Adrenal gland (tissue), 12 donors: ENCODE measurements around the gene HCN3. TPM values are rescaled to one million over a fixed set of nuclear protein-coding genes. Genes with fewer than 3 reads are reported as not detected.
"Not testable (repeated sequence)": the region's sequence is repeated elsewhere in the genome, so short reads cannot be mapped to it uniquely, and the experiment has no call there.

Source experiments
- DNase-seq, 7 donors: peaks; one replicate each; pipeline ENCODE4 v3.0.0-alpha.2; 2019 to 2020
- H3K27ac ChIP-seq, 5 donors: fragments of 200-600 bp; sonication (generic) in 4 of 5; 1 replicate in 3 of 5; 2 replicates in 2 of 5; pipeline versions ENCODE4 v1.5.1 to v1.8.0; 2016 to 2020; ENCODE audit warnings: mild to moderate bottlenecking in 1 of 5
- H3K27me3 ChIP-seq: fragments of 200-600 bp; 2 replicates; pipeline ENCODE4 v1.8.0; 2021
- H3K36me3 ChIP-seq, 2 donors: fragments of 200-600 bp; replicated peaks in 1 of 2; 1 replicate in 1 of 2; 2 replicates in 1 of 2; pipeline versions ENCODE4 v1.5.1 to v1.8.0; 2018 to 2022
- H3K4me1 ChIP-seq, 2 donors: fragments of 200-600 bp; replicated peaks in 1 of 2; 1 replicate in 1 of 2; 2 replicates in 1 of 2; pipeline versions ENCODE4 v1.5.1 to v1.8.0; 2018 to 2021
- H3K4me3 ChIP-seq, 4 donors: fragments of 200-600 bp; sonication (generic) in 3 of 4; one replicate each; pipeline ENCODE4 v1.5.1; 2016 to 2018
- H3K9me3 ChIP-seq, 3 donors: fragments of 200-600 bp; sonication (generic) in 1 of 3; replicated peaks in 1 of 3; 1 replicate in 2 of 3; 2 replicates in 1 of 3; pipeline versions ENCODE4 v1.5.1 to v1.8.0; 2016 to 2021
- POLR2A ChIP-seq, 2 donors: fragments of 450-650 bp; IDR thresholded peaks; one replicate each; pipeline ENCODE4 v1.6.1; 2017; ENCODE audit warnings: antibody characterized with exemption in 2 of 2, mild to moderate bottlenecking in 2 of 2, moderate library complexity in 1 of 2
- WGBS, 4 donors: extraction: QIAGEN DNeasy Blood & Tissue Kit in 2 of 4; methylation state at CpG; one replicate each; pipeline versions ENCODE4 v1.1.5 to v1.1.7; 2013 to 2017; 5-methylcytosine and 5-hydroxymethylcytosine counted together
- intact Hi-C, 2 donors: fragments of 100-400 bp; cut with DNase I; formaldehyde crosslinking; loops; one replicate each; pipeline versions ENCODE4 v1.14.1 to v1.15.0; 2022 to 2023
- polyA plus RNA-seq, 3 donors: library from polyadenylated mRNA; stranded (reverse); fragments of 200-250 nt in 2 of 3; fragments of 350-450 nt in 1 of 3; fragmentation: Illumina TruSeq in 1 of 3; extraction: RNeasy Lipid Tissue Mini Kit (QIAGEN cat#74804) in 1 of 3; gene quantifications; one replicate each; pipeline ENCODE4 v1.2.3, GENCODE V29; 2013 to 2014
- total RNA-seq, 9 donors: library from RNA; depleted of rRNA in 4 of 9; stranded (reverse); fragments of >200 nt in 4 of 9; fragments of 120-200 nt in 1 of 9; fragmentation: NEBNext Ultra II Directional in 1 of 9; extraction: Animal tissue kit (Norgen Biotek cat#: 25700) in 1 of 9; gene quantifications; one replicate each; pipeline versions ENCODE4 v1.1.0 to v1.2.4, GENCODE V29; 2013 to 2023
- TF ChIP-seq, protein P1 (sequence below), 6 experiments: fragments of 450-650 bp in 4 of 6; fragments of 200-600 bp in 2 of 6; sonication (generic) in 1 of 6; IDR thresholded peaks; 1 replicate in 5 of 6; 2 replicates in 1 of 6; pipeline versions ENCODE4 v1.5.1 to v1.8.0; 2016 to 2021; ENCODE audit warnings: antibody characterized with exemption in 6 of 6, mild to moderate bottlenecking in 2 of 6, moderate library complexity in 1 of 6
- donor health status: healthy with polysubstance abuse.
- donor health status: Bipolar disorder and iron deficiency.
- donor health status: DM: yes; HTN: yes; CAD: no.
- donor health status: DM: no; HTN: no; CAD: no.
- donor health status: DM: no; HTN: no; CAD: no.
- donor health status: DM: yes; HTN: yes; CAD: no.

The HCN3 gene
- total and polyA plus RNA-seq, 12 donors: 1.0 to 14.5 (median 3.7) TPM

DNA sequence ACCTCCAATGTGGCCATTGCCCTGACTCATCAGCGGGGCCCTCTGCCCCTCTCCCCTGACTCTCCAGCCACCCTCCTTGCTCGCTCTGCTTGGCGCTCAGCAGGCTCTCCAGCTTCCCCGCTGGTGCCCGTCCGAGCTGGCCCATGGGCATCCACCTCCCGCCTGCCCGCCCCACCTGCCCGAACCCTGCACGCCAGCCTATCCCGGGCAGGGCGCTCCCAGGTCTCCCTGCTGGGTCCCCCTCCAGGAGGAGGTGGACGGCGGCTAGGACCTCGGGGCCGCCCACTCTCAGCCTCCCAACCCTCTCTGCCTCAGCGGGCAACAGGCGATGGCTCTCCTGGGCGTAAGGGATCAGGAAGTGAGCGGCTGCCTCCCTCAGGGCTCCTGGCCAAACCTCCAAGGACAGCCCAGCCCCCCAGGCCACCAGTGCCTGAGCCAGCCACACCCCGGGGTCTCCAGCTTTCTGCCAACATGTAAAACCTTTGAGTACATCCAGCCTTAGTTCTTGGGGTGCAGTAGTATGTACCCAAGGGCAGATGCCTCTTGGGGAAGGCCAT lies 10.8 kb downstream of the HCN3 start:
- Histone ChIP-seq H3K4me3 (no peak overlapping the region), H3K9me3 (no peaks in the 10 kb centered on the region), H3K36me3 (no peaks in the 10 kb centered on the region), H3K4me1 (no peaks in the 10 kb centered on the region), H3K27me3 (no peaks in the 10 kb centered on the region), H3K27ac (no peak overlapping the region)
- WGBS, 4 donors: 73 to 95% (median 92%) methylated on average over 3 to 21 of the region's 21 CpGs
- no peak for TF ChIP-seq POLR2A (IDR thresholded peaks at IDR 0.05)
- TF ChIP-seq, protein P1, sequence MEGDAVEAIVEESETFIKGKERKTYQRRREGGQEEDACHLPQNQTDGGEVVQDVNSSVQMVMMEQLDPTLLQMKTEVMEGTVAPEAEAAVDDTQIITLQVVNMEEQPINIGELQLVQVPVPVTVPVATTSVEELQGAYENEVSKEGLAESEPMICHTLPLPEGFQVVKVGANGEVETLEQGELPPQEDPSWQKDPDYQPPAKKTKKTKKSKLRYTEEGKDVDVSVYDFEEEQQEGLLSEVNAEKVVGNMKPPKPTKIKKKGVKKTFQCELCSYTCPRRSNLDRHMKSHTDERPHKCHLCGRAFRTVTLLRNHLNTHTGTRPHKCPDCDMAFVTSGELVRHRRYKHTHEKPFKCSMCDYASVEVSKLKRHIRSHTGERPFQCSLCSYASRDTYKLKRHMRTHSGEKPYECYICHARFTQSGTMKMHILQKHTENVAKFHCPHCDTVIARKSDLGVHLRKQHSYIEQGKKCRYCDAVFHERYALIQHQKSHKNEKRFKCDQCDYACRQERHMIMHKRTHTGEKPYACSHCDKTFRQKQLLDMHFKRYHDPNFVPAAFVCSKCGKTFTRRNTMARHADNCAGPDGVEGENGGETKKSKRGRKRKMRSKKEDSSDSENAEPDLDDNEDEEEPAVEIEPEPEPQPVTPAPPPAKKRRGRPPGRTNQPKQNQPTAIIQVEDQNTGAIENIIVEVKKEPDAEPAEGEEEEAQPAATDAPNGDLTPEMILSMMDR (IDR thresholded peaks at IDR 0.05): no peak
- intact Hi-C loops: no loop called here
- DNase-seq: no peak

DNA sequence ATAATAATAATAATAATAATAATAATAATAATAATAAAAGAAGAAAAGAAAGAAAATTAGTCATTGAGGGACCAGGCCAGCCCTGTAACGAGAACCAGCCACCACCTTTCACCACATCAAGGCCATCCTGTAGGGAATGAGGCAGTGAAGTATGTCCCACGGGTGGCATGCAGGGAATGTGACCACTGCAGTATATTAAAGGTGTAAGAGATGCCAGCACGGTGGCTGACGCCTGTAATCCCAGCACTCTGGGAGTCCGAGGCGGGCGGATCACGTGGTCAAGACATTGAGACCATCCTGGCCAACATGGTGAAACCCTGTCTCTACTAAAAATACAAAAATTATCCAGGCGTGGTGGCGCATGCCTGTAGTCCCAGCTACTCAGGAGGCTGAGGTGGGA lies 13.7 kb downstream of the HCN3 start:
- H3K27ac ChIP-seq, DNase-seq, intact Hi-C loops, H3K36me3 ChIP-seq, H3K4me3 ChIP-seq, H3K9me3 ChIP-seq, H3K4me1 ChIP-seq: not testable (repeated sequence)
- H3K27me3 ChIP-seq: peaks cover 18% of the 10 kb centered on the region
- 75 to 85% (median 75%) methylated on average over 10 of the region's 10 CpGs for WGBS, 4 donors

- peaks cover 20% of the 10 kb centered on the region for H3K27me3 ChIP-seq
- no peaks in the 10 kb centered on the region for H3K4me1 ChIP-seq
- WGBS, 4 donors: 82 to 92% (median 88%) methylated on average over 3 to 17 of the region's 17 CpGs
- no peaks in the 10 kb centered on the region for H3K9me3 ChIP-seq
- no peak for DNase-seq
- no peaks in the 10 kb centered on the region for H3K36me3 ChIP-seq
- intact Hi-C loops: no loop called here
- no peak for TF ChIP-seq POLR2A (IDR thresholded peaks at IDR 0.05)
- H3K27ac ChIP-seq: no peak overlapping the region
- no peak overlapping the region for H3K4me3 ChIP-seq
These were observed 16.0 kb downstream of the HCN3 start for GRCh38 chr1:155293086-155293749.

- no peak for TF ChIP-seq POLR2A (IDR thresholded peaks at IDR 0.05)
- TF ChIP-seq, protein P1 (IDR thresholded peaks at IDR 0.05): no peak
- Histone ChIP-seq H3K4me1 (no peaks in the 10 kb centered on the region), H3K27ac (no peak overlapping the region), H3K4me3 (no peak overlapping the region), H3K36me3 (no peaks in the 10 kb centered on the region), H3K9me3 (no peaks in the 10 kb centered on the region), H3K27me3 (peaks cover 20% of the 10 kb centered on the region)
- no peak for DNase-seq
- intact Hi-C loops: no loop called here
- WGBS, 4 donors: 38 to 44% (median 38%) methylated on average over 19 to 46 of the region's 46 CpGs
These were observed 17.4 kb downstream of the HCN3 start for GRCh38 chr1:155294520-155295182.

GRCh38 chr1:155295183-155295941 lies 18.1 kb downstream of the HCN3 start:
- H3K36me3 ChIP-seq: no peaks in the 10 kb centered on the region
- H3K9me3 ChIP-seq: no peaks in the 10 kb centered on the region
- DNase-seq: no peak
- no peak overlapping the region for H3K27ac ChIP-seq
- H3K4me3 ChIP-seq: no peak overlapping the region
- WGBS, 4 donors: 15 to 33% (median 20%) methylated on average over 8 to 47 of the region's 47 CpGs
- TF ChIP-seq, protein P1 (IDR thresholded peaks at IDR 0.05): no peak
- no peak for TF ChIP-seq POLR2A (IDR thresholded peaks at IDR 0.05)
- intact Hi-C loops: no loop called here
- H3K4me1 ChIP-seq: no peaks in the 10 kb centered on the region
- peaks cover 20% of the 10 kb centered on the region for H3K27me3 ChIP-seq
